GM18526 (cell line): ENCODE results near the gene FBXO24.

ENCODE experiments used
- POLR2A ChIP-seq: IDR thresholded peaks from 3 replicates; pipeline ENCODE4 v1.6.1; 2011; ENCODE audit not compliant: insufficient read length; ENCODE audit errors: extremely low read depth

The FBXO24 gene

GRCh38 chr7:100598425-100598824 lies 12.3 kb downstream of the FBXO24 start:
- TF ChIP-seq POLR2A: no peak

- TF ChIP-seq POLR2A: no peak
Measured at GRCh38 chr7:100599911-100600729, 14.0 kb downstream of the FBXO24 start.

- TF ChIP-seq POLR2A: no peak
Measured at GRCh38 chr7:100600730-100601038, 14.6 kb downstream of the FBXO24 start.

- no peak for TF ChIP-seq POLR2A
Measured at GRCh38 chr7:100602889-100603725, 17.0 kb downstream of the FBXO24 start.

- no peak for TF ChIP-seq POLR2A
Measured at GRCh38 chr7:100603726-100604027, 17.5 kb downstream of the FBXO24 start.

GRCh38 chr7:100604028-100604975 lies 18.2 kb downstream of the FBXO24 start:
- TF ChIP-seq POLR2A: peak; percentile 24

GRCh38 chr7:100604976-100605911 lies 19.1 kb downstream of the FBXO24 start:
- no peak for TF ChIP-seq POLR2A

GRCh38 chr7:100606313-100606712 lies 20.2 kb downstream of the FBXO24 start:
- TF ChIP-seq POLR2A: no peak

- TF ChIP-seq POLR2A: no peak
Measured at GRCh38 chr7:100607111-100607510, 21.0 kb downstream of the FBXO24 start.

- no peak for TF ChIP-seq POLR2A
Measured at GRCh38 chr7:100609958-100610357, 23.8 kb downstream of the FBXO24 start.

- peak; percentile 79 for TF ChIP-seq POLR2A
Measured at GRCh38 chr7:100611983-100612729, 26.0 kb downstream of the FBXO24 start, which contains the start of gene MOSPD3. TSS of gene MOSPD3 (plus strand) at chr7:100612540. CDS start at chr7:100612792, 252 bp downstream.

- TF ChIP-seq POLR2A: no peak
Measured at GRCh38 chr7:100612730-100613390, 26.7 kb downstream of the FBXO24 start.
